GM23338 (cell line): Measurements from ENCODE around the gene POLD4. TPM values are rescaled to one million over a fixed set of nuclear protein-coding genes. Genes with fewer than 3 reads are reported as not detected.

Experiments
- ATAC-seq: fragments of 200-7000 bp; cut with Tn5 transposase; 3 replicates; pipeline ENCODE4 v1.9.1; 2020
- DNase-seq: peaks from one replicate; pipeline ENCODE4 v3.0.0-alpha.2; 2015; ENCODE audit warnings: low spot score
- H2AFZ ChIP-seq: fragments of 200-600 bp; sonication (generic); 2 replicates; pipeline ENCODE4 v1.8.0; 2016; ENCODE audit warnings: antibody characterized with exemption, mild to moderate bottlenecking, moderate library complexity
- H3F3A ChIP-seq: fragments of 200-600 bp; sonication (generic); replicated peaks from 2 replicates; pipeline ENCODE4 v1.8.0; 2017; ENCODE audit warnings: antibody characterized with exemption, mixed run types, low read depth
- H3K27ac ChIP-seq: fragments of 200-600 bp; sonication (generic); 2 replicates; pipeline ENCODE4 v1.6.1; 2016; ENCODE audit warnings: low read depth
- H3K27me3 ChIP-seq: fragments of 200-600 bp; sonication (generic); 2 replicates; pipeline ENCODE4 v1.8.0; 2016; ENCODE audit warnings: mild to moderate bottlenecking, mixed run types, moderate library complexity; ENCODE audit not compliant: insufficient read depth
- H3K36me3 ChIP-seq: fragments of 200-600 bp; sonication (generic); 2 replicates; pipeline ENCODE4 v1.8.0; 2016; ENCODE audit warnings: mild to moderate bottlenecking; ENCODE audit not compliant: insufficient read depth
- H3K4me1 ChIP-seq: fragments of 200-600 bp; sonication (generic); 2 replicates; pipeline ENCODE4 v1.8.0; 2016; ENCODE audit warnings: mild to moderate bottlenecking, moderate library complexity; ENCODE audit not compliant: insufficient read depth
- H3K4me2 ChIP-seq: fragments of 200-600 bp; sonication (generic); 2 replicates; pipeline ENCODE4 v1.7.1; 2017; ENCODE audit warnings: mixed run types
- H3K4me3 ChIP-seq: fragments of 200-600 bp; sonication (generic); 2 replicates; pipeline ENCODE4 v1.6.1; 2016; ENCODE audit warnings: mixed run types
- H3K79me2 ChIP-seq: fragments of 200-600 bp; sonication (generic); replicated peaks from 2 replicates; pipeline ENCODE4 v1.8.0; 2017; ENCODE audit warnings: mild to moderate bottlenecking; ENCODE audit not compliant: insufficient read depth
- H3K9me2 ChIP-seq: fragments of 200-600 bp; sonication (generic); 2 replicates; pipeline ENCODE4 v1.8.0; 2017; ENCODE audit not compliant: insufficient read depth
- H4K20me1 ChIP-seq: fragments of 200-600 bp; sonication (generic); replicated peaks from 2 replicates; pipeline ENCODE4 v1.8.0; 2017; ENCODE audit warnings: mild to moderate bottlenecking; ENCODE audit not compliant: insufficient read depth
- H3K27ac Mint-ChIP-seq: 2 replicates; pipeline ENCODE4 v1.8.0; 2020; ENCODE audit warnings: inconsistent platforms, mild to moderate bottlenecking, moderate library complexity, mixed read lengths
- H3K27me3 Mint-ChIP-seq: 3 replicates; pipeline ENCODE4 v1.8.0; 2022; ENCODE audit warnings: low read depth, mild to moderate bottlenecking, moderate library complexity, mixed read lengths, inconsistent platforms; ENCODE audit not compliant: insufficient read depth, poor library complexity
- H3K36me3 Mint-ChIP-seq: 3 replicates; pipeline ENCODE4 v1.8.0; 2021; ENCODE audit warnings: low read depth, mild to moderate bottlenecking, inconsistent platforms, moderate library complexity, mixed read lengths
- H3K4me1 Mint-ChIP-seq: 3 replicates; pipeline ENCODE4 v1.8.0; 2020; ENCODE audit warnings: mild to moderate bottlenecking, inconsistent platforms, mixed read lengths
- H3K4me3 Mint-ChIP-seq: 3 replicates; pipeline ENCODE4 v1.8.0; 2021; ENCODE audit warnings: moderate library complexity, mild to moderate bottlenecking, inconsistent platforms, mixed read lengths
- H3K9me3 Mint-ChIP-seq: 3 replicates; pipeline ENCODE4 v1.8.0; 2020; ENCODE audit warnings: moderate library complexity, mild to moderate bottlenecking, inconsistent platforms, mixed read lengths
- ETS1 ChIP-seq: IDR thresholded peaks from 2 replicates; pipeline ENCODE4 v1.6.1; 2016; ENCODE audit warnings: antibody characterized with exemption
- polyA plus RNA-seq: library from polyadenylated mRNA; unstranded; fragments of >200 nt; fragmentation: Nextera tagmentation; extraction: Ambion mirVana; gene quantifications from 2 replicates; pipeline ENCODE4 v1.2.1, GENCODE V29; 2016
- total RNA-seq: library from RNA; depleted of rRNA; stranded (reverse); fragments of >200 nt; shearing (Covaris generic); gene quantifications from 2 replicates; pipeline ENCODE4 v1.2.3, GENCODE V29; 2014
- TF ChIP-seq, protein P1 (sequence below): fragments of 250-450 bp; sonication (Bioruptor Pico); IDR thresholded peaks from 2 replicates; pipeline ENCODE4 v1.5.0; 2020; ENCODE audit warnings: mild to moderate bottlenecking, moderate library complexity
- TF ChIP-seq, protein P2 (sequence below), 2 experiments: fragments of 200-600 bp in 1 of 2; sonication (generic) in 1 of 2; conservative IDR thresholded peaks; 2 replicates each; pipeline versions ENCODE4 v1.5.1 to v1.6.1; 2016 to 2017; ENCODE audit warnings: antibody characterized with exemption in 2 of 2, low read depth in 2 of 2, mild to moderate bottlenecking in 2 of 2, moderate library complexity in 1 of 2

The POLD4 gene
- total and polyA plus RNA-seq, 2 experiments from 2014 or later = 16.2 to 23.0 TPM

- TF ChIP-seq, protein P1, sequence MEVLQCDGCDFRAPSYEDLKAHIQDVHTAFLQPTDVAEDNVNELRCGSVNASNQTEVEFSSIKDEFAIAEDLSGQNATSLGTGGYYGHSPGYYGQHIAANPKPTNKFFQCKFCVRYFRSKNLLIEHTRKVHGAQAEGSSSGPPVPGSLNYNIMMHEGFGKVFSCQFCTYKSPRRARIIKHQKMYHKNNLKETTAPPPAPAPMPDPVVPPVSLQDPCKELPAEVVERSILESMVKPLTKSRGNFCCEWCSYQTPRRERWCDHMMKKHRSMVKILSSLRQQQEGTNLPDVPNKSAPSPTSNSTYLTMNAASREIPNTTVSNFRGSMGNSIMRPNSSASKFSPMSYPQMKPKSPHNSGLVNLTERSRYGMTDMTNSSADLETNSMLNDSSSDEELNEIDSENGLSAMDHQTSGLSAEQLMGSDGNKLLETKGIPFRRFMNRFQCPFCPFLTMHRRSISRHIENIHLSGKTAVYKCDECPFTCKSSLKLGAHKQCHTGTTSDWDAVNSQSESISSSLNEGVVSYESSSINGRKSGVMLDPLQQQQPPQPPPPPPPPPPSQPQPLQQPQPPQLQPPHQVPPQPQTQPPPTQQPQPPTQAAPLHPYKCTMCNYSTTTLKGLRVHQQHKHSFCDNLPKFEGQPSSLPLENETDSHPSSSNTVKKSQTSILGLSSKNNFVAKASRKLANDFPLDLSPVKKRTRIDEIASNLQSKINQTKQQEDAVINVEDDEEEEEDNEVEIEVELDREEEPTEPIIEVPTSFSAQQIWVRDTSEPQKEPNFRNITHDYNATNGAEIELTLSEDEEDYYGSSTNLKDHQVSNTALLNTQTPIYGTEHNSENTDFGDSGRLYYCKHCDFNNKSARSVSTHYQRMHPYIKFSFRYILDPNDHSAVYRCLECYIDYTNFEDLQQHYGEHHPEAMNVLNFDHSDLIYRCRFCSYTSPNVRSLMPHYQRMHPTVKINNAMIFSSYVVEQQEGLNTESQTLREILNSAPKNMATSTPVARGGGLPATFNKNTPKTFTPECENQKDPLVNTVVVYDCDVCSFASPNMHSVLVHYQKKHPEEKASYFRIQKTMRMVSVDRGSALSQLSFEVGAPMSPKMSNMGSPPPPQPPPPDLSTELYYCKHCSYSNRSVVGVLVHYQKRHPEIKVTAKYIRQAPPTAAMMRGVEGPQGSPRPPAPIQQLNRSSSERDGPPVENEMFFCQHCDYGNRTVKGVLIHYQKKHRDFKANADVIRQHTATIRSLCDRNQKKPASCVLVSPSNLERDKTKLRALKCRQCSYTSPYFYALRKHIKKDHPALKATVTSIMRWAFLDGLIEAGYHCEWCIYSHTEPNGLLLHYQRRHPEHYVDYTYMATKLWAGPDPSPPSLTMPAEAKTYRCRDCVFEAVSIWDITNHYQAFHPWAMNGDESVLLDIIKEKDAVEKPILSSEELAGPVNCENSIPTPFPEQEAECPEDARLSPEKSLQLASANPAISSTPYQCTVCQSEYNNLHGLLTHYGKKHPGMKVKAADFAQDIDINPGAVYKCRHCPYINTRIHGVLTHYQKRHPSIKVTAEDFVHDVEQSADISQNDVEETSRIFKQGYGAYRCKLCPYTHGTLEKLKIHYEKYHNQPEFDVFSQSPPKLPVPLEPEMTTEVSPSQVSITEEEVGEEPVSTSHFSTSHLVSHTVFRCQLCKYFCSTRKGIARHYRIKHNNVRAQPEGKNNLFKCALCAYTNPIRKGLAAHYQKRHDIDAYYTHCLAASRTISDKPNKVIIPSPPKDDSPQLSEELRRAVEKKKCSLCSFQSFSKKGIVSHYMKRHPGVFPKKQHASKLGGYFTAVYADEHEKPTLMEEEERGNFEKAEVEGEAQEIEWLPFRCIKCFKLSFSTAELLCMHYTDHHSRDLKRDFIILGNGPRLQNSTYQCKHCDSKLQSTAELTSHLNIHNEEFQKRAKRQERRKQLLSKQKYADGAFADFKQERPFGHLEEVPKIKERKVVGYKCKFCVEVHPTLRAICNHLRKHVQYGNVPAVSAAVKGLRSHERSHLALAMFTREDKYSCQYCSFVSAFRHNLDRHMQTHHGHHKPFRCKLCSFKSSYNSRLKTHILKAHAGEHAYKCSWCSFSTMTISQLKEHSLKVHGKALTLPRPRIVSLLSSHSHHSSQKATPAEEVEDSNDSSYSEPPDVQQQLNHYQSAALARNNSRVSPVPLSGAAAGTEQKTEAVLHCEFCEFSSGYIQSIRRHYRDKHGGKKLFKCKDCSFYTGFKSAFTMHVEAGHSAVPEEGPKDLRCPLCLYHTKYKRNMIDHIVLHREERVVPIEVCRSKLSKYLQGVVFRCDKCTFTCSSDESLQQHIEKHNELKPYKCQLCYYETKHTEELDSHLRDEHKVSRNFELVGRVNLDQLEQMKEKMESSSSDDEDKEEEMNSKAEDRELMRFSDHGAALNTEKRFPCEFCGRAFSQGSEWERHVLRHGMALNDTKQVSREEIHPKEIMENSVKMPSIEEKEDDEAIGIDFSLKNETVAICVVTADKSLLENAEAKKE (CRISPR knock-in tag) = no peak
These were observed 5.2 kb downstream of the POLD4 start (continued) for GRCh38 chr11:67347964-67348749.

GRCh38 chr11:67345920-67346819 is 7.2 kb downstream of the POLD4 start:
- Histone ChIP-seq H3K36me3 (no peaks in the 10 kb centered on the region), H3F3A (no peaks in the 10 kb centered on the region), H3K4me1 (no peaks in the 10 kb centered on the region; the same call in 1 of the 2 replicates), H2AFZ (no peak overlapping the region), H3K27me3 (no peaks in the 10 kb centered on the region), H3K9me2 (no peaks in the 10 kb centered on the region), H3K27ac (no peak overlapping the region), H3K79me2 (no peaks in the 10 kb centered on the region), H4K20me1 (no peaks in the 10 kb centered on the region; the same call in 1 of the 2 replicates), H3K4me2 (no peak overlapping the region), H3K4me3 (no peak overlapping the region)
- Mint-ChIP-seq H3K27me3 (no peaks in the 10 kb centered on the region), H3K27ac (no peak overlapping the region), H3K9me3 (peaks cover 9% of the 10 kb centered on the region; the same call in 1 of the 3 replicates), H3K36me3 (no peaks in the 10 kb centered on the region), H3K4me1 (peaks cover 12% of the 10 kb centered on the region; the same call in 1 of the 3 replicates), H3K4me3 (no peak overlapping the region)
- DNase-seq = peak; percentile 73
- ATAC-seq = peak; percentile 82
- no peak for TF ChIP-seq ETS1
- TF ChIP-seq, protein P2, sequence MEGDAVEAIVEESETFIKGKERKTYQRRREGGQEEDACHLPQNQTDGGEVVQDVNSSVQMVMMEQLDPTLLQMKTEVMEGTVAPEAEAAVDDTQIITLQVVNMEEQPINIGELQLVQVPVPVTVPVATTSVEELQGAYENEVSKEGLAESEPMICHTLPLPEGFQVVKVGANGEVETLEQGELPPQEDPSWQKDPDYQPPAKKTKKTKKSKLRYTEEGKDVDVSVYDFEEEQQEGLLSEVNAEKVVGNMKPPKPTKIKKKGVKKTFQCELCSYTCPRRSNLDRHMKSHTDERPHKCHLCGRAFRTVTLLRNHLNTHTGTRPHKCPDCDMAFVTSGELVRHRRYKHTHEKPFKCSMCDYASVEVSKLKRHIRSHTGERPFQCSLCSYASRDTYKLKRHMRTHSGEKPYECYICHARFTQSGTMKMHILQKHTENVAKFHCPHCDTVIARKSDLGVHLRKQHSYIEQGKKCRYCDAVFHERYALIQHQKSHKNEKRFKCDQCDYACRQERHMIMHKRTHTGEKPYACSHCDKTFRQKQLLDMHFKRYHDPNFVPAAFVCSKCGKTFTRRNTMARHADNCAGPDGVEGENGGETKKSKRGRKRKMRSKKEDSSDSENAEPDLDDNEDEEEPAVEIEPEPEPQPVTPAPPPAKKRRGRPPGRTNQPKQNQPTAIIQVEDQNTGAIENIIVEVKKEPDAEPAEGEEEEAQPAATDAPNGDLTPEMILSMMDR (conservative IDR thresholded peaks at IDR 0.05; ENCODE audit: low read depth in 2 of 2) = peak; percentile 75 to 87
